Testis (tissue), 2 donors: ENCODE measurements around the gene GPR176.

Source experiments
- CTCF ChIP-seq, 3 experiments: fragments of 450-650 bp in 2 of 3; fragments of 200-600 bp in 1 of 3; sonication (generic) in 1 of 3; IDR thresholded peaks; one replicate each; pipeline ENCODE4 v1.5.1; 2016 to 2019; ENCODE audit warnings: antibody characterized with exemption in 3 of 3, mild to moderate bottlenecking in 2 of 3, moderate library complexity in 1 of 3
- POLR2A ChIP-seq: fragments of 450-650 bp; IDR thresholded peaks from one replicate; pipeline ENCODE4 v1.6.1; 2017; ENCODE audit warnings: antibody characterized with exemption, mild to moderate bottlenecking, moderate library complexity

- TF ChIP-seq CTCF (IDR thresholded peaks at IDR 0.05) (no peak), POLR2A (no peak)
These were observed 48.4 kb upstream of the GPR176 start for GRCh38 chr15:39968273-39969001.
